ENCODE data around the gene ARCN1. TPM values are rescaled to one million over a fixed set of nuclear protein-coding genes. Genes with fewer than 3 reads are reported as not detected.

ARCN1 gene
- polyA plus RNA-seq, 2 of the 4 experiments (the other 2 are of a cell fraction) = 88.7 to 150 TPM

- Histone ChIP-seq H3K27ac (peak overlapping the region in 1 of 2 experiments; percentile 71; a peak in 3 of 6 replicates), H3K4me3 (no peak overlapping the region), H3K4me2 (no peak overlapping the region), H3K9me3 (no peaks in the 10 kb centered on the region), H3K4me1 (peaks cover 61% of the 10 kb centered on the region)
- TF ChIP-seq SREBF2 (IDR thresholded peaks at IDR 0.05) = no peak
- TF ChIP-seq EP300 (IDR thresholded peaks at IDR 0.05) = no peak
- TF ChIP-seq TP53 (CRISPR knock-in tag; IDR thresholded peaks at IDR 0.05) = no peak
- no peak for TF ChIP-seq JUNB (IDR thresholded peaks at IDR 0.05)
- TF ChIP-seq EHMT2 (IDR thresholded peaks at IDR 0.05; ENCODE audit: low read depth) = no peak
- TF ChIP-seq CTCF (IDR thresholded peaks at IDR 0.05) = no peak
- no peak for TF ChIP-seq BHLHE40 (IDR thresholded peaks at IDR 0.05; ENCODE audit: low read depth, low read length)
- no peak for TF ChIP-seq POLR2A (IDR thresholded peaks at IDR 0.05; ENCODE audit: low read length)
- no peak for TF ChIP-seq HDAC2 (IDR thresholded peaks at IDR 0.05)
- TF ChIP-seq, protein P1, sequence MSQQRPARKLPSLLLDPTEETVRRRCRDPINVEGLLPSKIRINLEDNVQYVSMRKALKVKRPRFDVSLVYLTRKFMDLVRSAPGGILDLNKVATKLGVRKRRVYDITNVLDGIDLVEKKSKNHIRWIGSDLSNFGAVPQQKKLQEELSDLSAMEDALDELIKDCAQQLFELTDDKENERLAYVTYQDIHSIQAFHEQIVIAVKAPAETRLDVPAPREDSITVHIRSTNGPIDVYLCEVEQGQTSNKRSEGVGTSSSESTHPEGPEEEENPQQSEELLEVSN (IDR thresholded peaks at IDR 0.05; ENCODE audit: borderline replicate concordance, low read depth) = no peak
- no peak for TF ChIP-seq JUN (IDR thresholded peaks at IDR 0.05)
- TF ChIP-seq ESRRA (IDR thresholded peaks at IDR 0.05; ENCODE audit: borderline replicate concordance, low read length) = no peak
- no peak for TF ChIP-seq CHD4 (IDR thresholded peaks at IDR 0.05; ENCODE audit: borderline replicate concordance)
- no peak for TF ChIP-seq HEYL (CRISPR knock-in tag; IDR thresholded peaks at IDR 0.05)
- TF ChIP-seq ELK1 (IDR thresholded peaks at IDR 0.05; ENCODE audit: low read depth, low read length) = no peak
- TF ChIP-seq FOSB (CRISPR knock-in tag; IDR thresholded peaks at IDR 0.05) = no peak
- TF ChIP-seq, protein P2, sequence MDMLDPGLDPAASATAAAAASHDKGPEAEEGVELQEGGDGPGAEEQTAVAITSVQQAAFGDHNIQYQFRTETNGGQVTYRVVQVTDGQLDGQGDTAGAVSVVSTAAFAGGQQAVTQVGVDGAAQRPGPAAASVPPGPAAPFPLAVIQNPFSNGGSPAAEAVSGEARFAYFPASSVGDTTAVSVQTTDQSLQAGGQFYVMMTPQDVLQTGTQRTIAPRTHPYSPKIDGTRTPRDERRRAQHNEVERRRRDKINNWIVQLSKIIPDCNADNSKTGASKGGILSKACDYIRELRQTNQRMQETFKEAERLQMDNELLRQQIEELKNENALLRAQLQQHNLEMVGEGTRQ (IDR thresholded peaks at IDR 0.05) = no peak
- ChIA-PET CTCF (interaction anchor here (0.6 kb wide), 1 partner anchor 30 kb away, joined by 4 read pairs; no protein-coding TSS in a partner anchor), POLR2A (no interaction called here)
- FAIRE-seq = no peak
- WGBS (ENCODE audit: missing lambda C conversion rate) = 100% methylated on average over 1 of the region's 5 CpGs
- no peak for ATAC-seq
- DNase-seq (ENCODE audit: low read depth in 1 of 2, low spot score in 1 of 2) = no peak
These were observed 43.8 kb downstream of the ARCN1 start for GRCh38 chr11:118615976-118616371.

DNA sequence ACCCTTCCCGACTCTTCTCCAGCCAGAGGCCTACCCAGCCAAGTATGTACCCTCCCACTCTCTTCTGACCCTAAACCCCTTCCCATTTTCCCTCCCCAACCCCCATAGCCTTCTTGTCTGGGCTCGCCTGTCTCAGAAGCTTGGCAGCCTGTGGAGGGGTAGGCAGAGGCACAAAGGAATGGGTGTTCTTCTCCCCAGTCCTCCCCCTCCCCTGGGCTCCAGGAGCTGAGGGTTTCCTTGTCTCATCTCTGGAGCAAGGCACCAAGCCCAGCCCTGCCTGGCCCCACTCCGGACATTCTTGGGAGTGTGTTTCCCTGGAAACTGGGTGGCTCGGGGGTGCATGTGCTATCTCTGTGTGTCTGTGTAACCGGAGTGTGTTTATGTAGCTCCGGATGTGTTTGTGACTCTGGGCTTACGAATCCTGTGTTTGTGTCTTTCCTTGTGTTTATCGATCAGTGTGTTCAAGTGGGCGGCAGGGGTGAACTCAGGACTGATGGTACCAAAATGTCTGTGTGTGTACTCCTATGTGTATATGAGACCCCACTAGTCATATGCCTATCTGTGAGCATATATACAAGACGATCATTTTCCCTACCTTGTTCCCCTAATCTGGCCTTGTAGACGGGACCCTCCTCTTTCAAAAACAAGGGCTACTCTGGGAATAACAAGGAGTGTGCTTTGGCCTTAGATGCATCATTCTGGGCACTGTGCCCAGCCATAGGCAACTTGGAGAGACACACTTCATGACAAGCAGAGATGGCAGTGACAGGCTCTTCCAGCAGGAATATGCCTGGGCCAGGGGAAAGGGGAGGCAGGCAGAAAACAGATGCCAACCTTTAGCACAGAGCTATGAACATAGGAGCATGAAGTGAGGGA, 46.1 kb downstream of the ARCN1 start:
- WGBS (ENCODE audit: missing lambda C conversion rate) = 80% methylated on average over 9 of the region's 11 CpGs
- Histone ChIP-seq H3K4me1 (peaks cover 73% of the 10 kb centered on the region), H3K4me3 (no peak overlapping the region), H3K4me2 (peak overlapping the region; percentile 30; the same call in 2 of the 3 replicates), H3K9me3 (no peaks in the 10 kb centered on the region), H3K27ac (peak overlapping the region; percentile 76 to 92; a peak in 5 of 6 replicates)
- ATAC-seq (no peak), DNase-seq (ENCODE audit: low read depth in 1 of 2, low spot score in 1 of 2) (no peak), FAIRE-seq (no peak)
- ChIA-PET CTCF (interaction anchor here (0.9 to 20.3 kb wide), 4 partner anchors 12 to 71 kb away, joined by 3 to 224 read pairs (median 6); partner anchors contain the start of gene PHLDB1), POLR2A (interaction anchor here (1.5 kb wide), 1 partner anchor 10 kb away, joined by 6 read pairs; no protein-coding TSS in a partner anchor)
- no peak for TF ChIP-seq TP53 (CRISPR knock-in tag; IDR thresholded peaks at IDR 0.05)
- no peak for TF ChIP-seq JUNB (IDR thresholded peaks at IDR 0.05)
- TF ChIP-seq, protein P3, sequence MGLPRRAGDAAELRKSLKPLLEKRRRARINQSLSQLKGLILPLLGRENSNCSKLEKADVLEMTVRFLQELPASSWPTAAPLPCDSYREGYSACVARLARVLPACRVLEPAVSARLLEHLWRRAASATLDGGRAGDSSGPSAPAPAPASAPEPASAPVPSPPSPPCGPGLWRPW (IDR thresholded peaks at IDR 0.05) = no peak
- TF ChIP-seq ZSCAN20 (CRISPR knock-in tag; IDR thresholded peaks at IDR 0.05) = no peak
- no peak for TF ChIP-seq JUN (IDR thresholded peaks at IDR 0.05)
- no peak for TF ChIP-seq ZC3H11A (IDR thresholded peaks at IDR 0.05)
- no peak for TF ChIP-seq CHD2 (IDR thresholded peaks at IDR 0.05; ENCODE audit: low read length, partially characterized antibody)
- no peak for TF ChIP-seq MAZ (IDR thresholded peaks at IDR 0.05; ENCODE audit: borderline replicate concordance, low read depth, low read length)
- no peak for TF ChIP-seq NFE2L2 (conservative IDR thresholded peaks at IDR 0.05; ENCODE audit: low read length)
- TF ChIP-seq MAFK (IDR thresholded peaks at IDR 0.05; ENCODE audit: partially characterized antibody) = no peak
- no peak for TF ChIP-seq MAX (IDR thresholded peaks at IDR 0.05)
- no peak for TF ChIP-seq RARB (CRISPR knock-in tag; IDR thresholded peaks at IDR 0.05)
- TF ChIP-seq, protein P1 (IDR thresholded peaks at IDR 0.05; ENCODE audit: borderline replicate concordance, low read depth) = no peak
- no peak for TF ChIP-seq KDM1A (IDR thresholded peaks at IDR 0.05; ENCODE audit: low read depth)
- TF ChIP-seq FOSL2 (IDR thresholded peaks at IDR 0.05) = no peak
- no peak for TF ChIP-seq FOSL2 (CRISPR knock-in tag; IDR thresholded peaks at IDR 0.05)
- no peak for TF ChIP-seq PHF8 (IDR thresholded peaks at IDR 0.05; ENCODE audit: borderline replicate concordance, low read depth)
- no peak for TF ChIP-seq POLR2A (IDR thresholded peaks at IDR 0.05; ENCODE audit: low read length)
- TF ChIP-seq HEYL (CRISPR knock-in tag; IDR thresholded peaks at IDR 0.05) = no peak
- no peak for TF ChIP-seq CHD4 (IDR thresholded peaks at IDR 0.05; ENCODE audit: borderline replicate concordance)
- no peak for TF ChIP-seq CBX2 (IDR thresholded peaks at IDR 0.05; ENCODE audit: borderline replicate concordance, low read depth)
